Neural progenitor cell (in vitro differentiated cells): Measurements from ENCODE around the gene SIX3. TPM values are rescaled to one million over a fixed set of nuclear protein-coding genes. Genes with fewer than 3 reads are reported as not detected.

Source experiments
- DNase-seq: peaks from one replicate; pipeline ENCODE4 v3.0.0-alpha.2; 2016; ENCODE audit warnings: low spot score
- H2AFZ ChIP-seq: fragments of 200-600 bp; sonication (generic); replicated peaks from 2 replicates; pipeline ENCODE4 v1.6.1; 2016; ENCODE audit warnings: antibody characterized with exemption
- H3F3A ChIP-seq: fragments of 200-600 bp; sonication (generic); 2 replicates; pipeline ENCODE4 v1.6.1; 2016; ENCODE audit warnings: antibody characterized with exemption, low read depth
- H3K27ac ChIP-seq: fragments of 200-600 bp; sonication (generic); 2 replicates; pipeline ENCODE4 v1.5.1; 2016; ENCODE audit warnings: mild to moderate bottlenecking
- H3K27me3 ChIP-seq: fragments of 200-600 bp; sonication (generic); 2 replicates; pipeline ENCODE4 v1.6.1; 2016; ENCODE audit warnings: mild to moderate bottlenecking, moderate library complexity
- H3K36me3 ChIP-seq: fragments of 200-600 bp; sonication (generic); 2 replicates; pipeline ENCODE4 v1.5.1; 2016
- H3K4me1 ChIP-seq: fragments of 200-600 bp; sonication (generic); 2 replicates; pipeline ENCODE4 v1.6.1; 2016; ENCODE audit warnings: mixed run types
- H3K4me2 ChIP-seq: fragments of 200-600 bp; sonication (generic); 2 replicates; pipeline ENCODE4 v1.6.1; 2016
- H3K4me3 ChIP-seq: fragments of 200-600 bp; sonication (generic); 2 replicates; pipeline ENCODE4 v1.5.1; 2016
- H3K79me2 ChIP-seq: fragments of 200-600 bp; sonication (generic); 2 replicates; pipeline ENCODE4 v1.6.1; 2016; ENCODE audit warnings: low read depth
- H3K9ac ChIP-seq: fragments of 200-600 bp; sonication (generic); 2 replicates; pipeline ENCODE4 v1.6.1; 2016
- H3K9me3 ChIP-seq: fragments of 200-600 bp; sonication (generic); 2 replicates; pipeline ENCODE4 v1.5.1; 2016; ENCODE audit warnings: low read depth
- H4K20me1 ChIP-seq: fragments of 200-600 bp; sonication (generic); 2 replicates; pipeline ENCODE4 v1.6.1; 2016; ENCODE audit warnings: low read depth
- H3K27ac Mint-ChIP-seq: 3 replicates; pipeline ENCODE4 v1.8.0; 2021; ENCODE audit warnings: mixed read lengths
- H3K27me3 Mint-ChIP-seq: 2 replicates; pipeline ENCODE4 v1.8.0; 2022; ENCODE audit warnings: low read depth, mild to moderate bottlenecking, inconsistent platforms, moderate library complexity, mixed read lengths; ENCODE audit not compliant: insufficient read depth
- H3K36me3 Mint-ChIP-seq: 3 replicates; pipeline ENCODE4 v1.8.0; 2021; ENCODE audit warnings: mixed read lengths
- H3K4me1 Mint-ChIP-seq: 3 replicates; pipeline ENCODE4 v1.8.0; 2021; ENCODE audit warnings: mixed read lengths
- H3K4me3 Mint-ChIP-seq: 3 replicates; pipeline ENCODE4 v1.8.0; 2021; ENCODE audit warnings: mild to moderate bottlenecking, moderate library complexity, mixed read lengths
- H3K9me3 Mint-ChIP-seq: 3 replicates; pipeline ENCODE4 v1.8.0; 2020; ENCODE audit warnings: mixed read lengths
- EZH2 ChIP-seq: fragments of 200-600 bp; sonication (generic); IDR thresholded peaks from 2 replicates; pipeline ENCODE4 v1.6.1; 2017; ENCODE audit warnings: antibody characterized with exemption, mild to moderate bottlenecking, moderate library complexity
- EZH2phosphoT487 ChIP-seq: fragments of 200-600 bp; sonication (generic); IDR thresholded peaks from 2 replicates; pipeline ENCODE4 v1.6.1; 2017; ENCODE audit warnings: antibody characterized with exemption
- total RNA-seq: library from RNA; depleted of rRNA; stranded (reverse); fragments of >200 nt; gene quantifications from 2 replicates; pipeline ENCODE4 v1.2.3, GENCODE V29; 2015; ENCODE audit warnings: low replicate concordance
- TF ChIP-seq, protein P1 (sequence below): fragments of 200-600 bp; sonication (generic); IDR thresholded peaks from 2 replicates; pipeline ENCODE4 v1.5.1; 2017; ENCODE audit warnings: antibody characterized with exemption, mild to moderate bottlenecking

Gene SIX3
- total RNA-seq, 1 donor from 2014 or later = 14.5 TPM

DNA sequence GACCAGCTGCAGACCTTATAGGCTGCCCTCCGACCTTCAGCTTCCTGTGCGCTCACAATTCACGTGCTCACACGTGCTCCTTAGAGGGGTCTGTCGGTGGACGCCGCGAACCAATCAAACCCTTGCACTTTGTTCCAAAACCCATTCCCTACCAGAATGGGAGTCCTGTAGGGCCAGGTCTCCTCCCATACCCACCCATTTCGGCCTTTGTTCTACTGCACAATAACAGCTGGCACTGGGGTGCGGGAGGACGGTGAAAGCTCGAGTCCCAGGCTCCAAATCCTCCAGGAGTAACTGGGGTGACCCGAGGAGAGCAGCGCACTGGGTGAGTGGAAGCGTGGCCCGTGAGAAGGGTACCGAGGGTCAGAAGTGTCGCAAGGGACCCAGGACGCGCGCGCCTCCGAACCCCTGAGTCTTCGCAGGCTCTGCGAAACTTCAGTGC, 13.0 kb downstream of the SIX3 start:
- peak overlapping the region; percentile 89 for H3K4me2 ChIP-seq
- H4K20me1 ChIP-seq = peaks cover 26% of the 10 kb centered on the region
- H2AFZ ChIP-seq = no peak overlapping the region
- Mint-ChIP-seq H3K4me1 (peaks cover 51% of the 10 kb centered on the region), H3K27me3 (peaks cover 47% of the 10 kb centered on the region), H3K36me3 (no peaks in the 10 kb centered on the region), H3K27ac (no peak overlapping the region), H3K4me3 (peak overlapping the region; percentile 84), H3K9me3 (no peaks in the 10 kb centered on the region)
- H3K4me3 ChIP-seq = peak overlapping the region; percentile 45
- no peak overlapping the region for H3K9ac ChIP-seq
- TF ChIP-seq EZH2 = peak; percentile 7
- TF ChIP-seq, protein P1, sequence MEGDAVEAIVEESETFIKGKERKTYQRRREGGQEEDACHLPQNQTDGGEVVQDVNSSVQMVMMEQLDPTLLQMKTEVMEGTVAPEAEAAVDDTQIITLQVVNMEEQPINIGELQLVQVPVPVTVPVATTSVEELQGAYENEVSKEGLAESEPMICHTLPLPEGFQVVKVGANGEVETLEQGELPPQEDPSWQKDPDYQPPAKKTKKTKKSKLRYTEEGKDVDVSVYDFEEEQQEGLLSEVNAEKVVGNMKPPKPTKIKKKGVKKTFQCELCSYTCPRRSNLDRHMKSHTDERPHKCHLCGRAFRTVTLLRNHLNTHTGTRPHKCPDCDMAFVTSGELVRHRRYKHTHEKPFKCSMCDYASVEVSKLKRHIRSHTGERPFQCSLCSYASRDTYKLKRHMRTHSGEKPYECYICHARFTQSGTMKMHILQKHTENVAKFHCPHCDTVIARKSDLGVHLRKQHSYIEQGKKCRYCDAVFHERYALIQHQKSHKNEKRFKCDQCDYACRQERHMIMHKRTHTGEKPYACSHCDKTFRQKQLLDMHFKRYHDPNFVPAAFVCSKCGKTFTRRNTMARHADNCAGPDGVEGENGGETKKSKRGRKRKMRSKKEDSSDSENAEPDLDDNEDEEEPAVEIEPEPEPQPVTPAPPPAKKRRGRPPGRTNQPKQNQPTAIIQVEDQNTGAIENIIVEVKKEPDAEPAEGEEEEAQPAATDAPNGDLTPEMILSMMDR = no peak
- no peak for TF ChIP-seq EZH2phosphoT487
- H3K4me1 ChIP-seq = peaks cover 65% of the 10 kb centered on the region
- H3K27me3 ChIP-seq = peaks cover 54% of the 10 kb centered on the region
- peaks cover 63% of the 10 kb centered on the region for H3F3A ChIP-seq
- H3K36me3 ChIP-seq = no peaks in the 10 kb centered on the region
- no peak for DNase-seq
- H3K27ac ChIP-seq = no peak overlapping the region
- H3K79me2 ChIP-seq = peaks cover 11% of the 10 kb centered on the region
- no peaks in the 10 kb centered on the region for H3K9me3 ChIP-seq

DNA sequence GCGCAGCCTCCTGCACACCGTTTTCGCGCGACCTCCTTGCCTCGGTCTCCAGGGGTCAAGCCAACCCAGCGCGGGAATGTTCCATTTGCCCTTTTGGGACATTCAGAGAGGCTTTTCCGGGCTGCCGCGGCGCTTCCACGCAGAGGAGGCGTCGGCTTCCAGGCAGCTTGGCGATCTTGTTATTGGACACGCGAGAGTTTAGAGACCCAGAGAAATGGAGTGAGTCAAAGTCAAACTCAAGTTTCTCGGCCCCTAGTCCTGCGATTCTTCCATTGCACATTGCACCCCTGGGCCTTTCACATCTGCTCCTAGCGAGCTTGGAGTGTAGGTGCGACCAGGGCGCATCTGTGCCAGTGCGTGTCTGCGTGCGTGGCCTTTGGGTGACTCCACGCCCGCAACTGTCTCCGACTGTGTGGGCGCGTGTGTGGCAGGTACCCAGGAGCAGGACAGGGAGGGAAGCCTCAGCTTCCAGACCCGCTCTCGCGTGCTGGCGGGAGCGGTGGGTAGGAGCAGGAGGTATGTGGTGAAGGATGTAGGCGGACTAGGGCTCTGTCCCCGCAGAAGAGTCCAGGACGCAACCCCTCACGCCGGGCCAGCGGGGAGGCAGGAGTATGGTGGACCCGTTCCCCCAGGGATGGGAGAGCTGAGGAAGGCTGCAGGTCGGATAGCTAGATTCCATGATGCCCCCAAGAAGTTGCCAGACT, 13.5 kb downstream of the SIX3 start:
- H3K79me2 ChIP-seq = peaks cover 10% of the 10 kb centered on the region
- peak; percentile 83 for TF ChIP-seq EZH2
- TF ChIP-seq, protein P1 = no peak
- TF ChIP-seq EZH2phosphoT487 = peak; percentile 72
- peaks cover 23% of the 10 kb centered on the region for H4K20me1 ChIP-seq
- peaks cover 54% of the 10 kb centered on the region for H3K27me3 ChIP-seq
- H3K4me1 ChIP-seq = peaks cover 62% of the 10 kb centered on the region
- no peak overlapping the region for H3K9ac ChIP-seq
- Mint-ChIP-seq H3K27me3 (peaks cover 46% of the 10 kb centered on the region), H3K9me3 (no peaks in the 10 kb centered on the region), H3K4me1 (peaks cover 54% of the 10 kb centered on the region), H3K36me3 (no peaks in the 10 kb centered on the region), H3K27ac (no peak overlapping the region), H3K4me3 (peak overlapping the region; percentile 84)
- H3K4me3 ChIP-seq = peak overlapping the region; percentile 45
- peak; percentile 58 for DNase-seq
- no peaks in the 10 kb centered on the region for H3K36me3 ChIP-seq
- no peaks in the 10 kb centered on the region for H3K9me3 ChIP-seq
- no peak overlapping the region for H3K27ac ChIP-seq
- no peak overlapping the region for H2AFZ ChIP-seq
- peaks cover 59% of the 10 kb centered on the region for H3F3A ChIP-seq
- H3K4me2 ChIP-seq = peak overlapping the region; percentile 89

DNA sequence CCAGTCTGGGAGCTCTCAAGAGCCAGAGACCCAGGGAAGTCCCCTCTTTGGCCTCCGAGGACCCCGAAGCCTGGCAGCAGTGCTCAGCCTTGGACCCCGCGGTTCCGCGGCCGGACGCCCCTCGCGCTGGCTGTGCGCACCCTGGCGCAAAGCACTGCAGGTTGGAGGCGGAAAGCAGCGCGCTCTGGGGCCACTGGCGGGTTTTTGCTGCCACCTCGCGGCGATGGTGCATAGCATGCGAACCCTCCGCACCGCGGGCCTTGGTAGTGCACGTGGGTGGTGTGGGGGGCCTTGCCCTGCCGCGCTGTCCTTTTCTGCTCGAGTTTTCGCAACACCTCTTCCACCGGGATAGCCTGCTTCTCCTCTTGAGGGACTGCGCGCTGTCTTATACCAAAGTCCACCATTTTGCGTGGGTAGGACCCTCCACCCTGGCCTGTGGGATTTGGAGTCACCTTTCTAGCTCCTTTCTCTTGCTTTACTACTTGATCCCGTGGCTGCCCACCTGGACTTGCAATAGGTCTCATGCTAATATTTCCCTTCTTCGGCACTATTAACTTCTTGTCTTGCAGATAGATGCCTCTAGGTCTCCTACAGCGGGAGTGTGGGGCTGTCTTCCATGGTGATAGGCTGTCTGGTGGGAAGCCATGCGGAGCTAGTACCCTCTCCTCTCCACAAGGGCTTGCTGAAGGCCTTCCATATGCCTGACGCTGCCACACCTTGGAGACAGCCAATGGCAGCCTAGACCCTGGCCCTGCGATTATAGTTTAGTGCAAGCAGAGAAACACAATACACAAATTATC, 14.3 kb downstream of the SIX3 start:
- Histone ChIP-seq H3K79me2 (peaks cover 3% of the 10 kb centered on the region), H3K9me3 (no peaks in the 10 kb centered on the region), H3F3A (peaks cover 52% of the 10 kb centered on the region), H3K4me1 (peaks cover 55% of the 10 kb centered on the region), H3K27ac (no peak overlapping the region), H4K20me1 (peaks cover 16% of the 10 kb centered on the region), H3K9ac (no peak overlapping the region), H3K36me3 (no peaks in the 10 kb centered on the region), H3K4me3 (peak overlapping the region; percentile 45), H2AFZ (no peak overlapping the region), H3K4me2 (peak overlapping the region; percentile 89), H3K27me3 (peaks cover 54% of the 10 kb centered on the region)
- H3K27ac Mint-ChIP-seq = no peak overlapping the region
- peak overlapping the region; percentile 84 for H3K4me3 Mint-ChIP-seq
- DNase-seq = peak; percentile 94
- H3K36me3 Mint-ChIP-seq = no peaks in the 10 kb centered on the region
- TF ChIP-seq, protein P1 = peak; percentile 75
- TF ChIP-seq EZH2 (peak; percentile 4), EZH2phosphoT487 (no peak)
- H3K27me3 Mint-ChIP-seq = peaks cover 39% of the 10 kb centered on the region
- peaks cover 46% of the 10 kb centered on the region for H3K4me1 Mint-ChIP-seq
- H3K9me3 Mint-ChIP-seq = no peaks in the 10 kb centered on the region
